Kidney epithelial cell (primary cell): ENCODE data around the gene PPP2R5A. TPM values are rescaled to one million over a fixed set of nuclear protein-coding genes. Genes with fewer than 3 reads are reported as not detected.
"Not testable (repeated sequence)": the region's sequence is repeated elsewhere in the genome, so short reads cannot be mapped to it uniquely, and the experiment has no call there.

ENCODE experiments used
- DNase-seq: peaks from one replicate; pipeline ENCODE4 v3.0.0-alpha.2; 2010; ENCODE audit warnings: low read depth
- H3K27me3 ChIP-seq: 2 replicates; pipeline ENCODE4 v1.6.0; 2011; ENCODE audit warnings: low read length; ENCODE audit not compliant: control insufficient read depth, insufficient read depth
- H3K36me3 ChIP-seq: 2 replicates; pipeline ENCODE4 v1.5.1; 2011; ENCODE audit warnings: low read length; ENCODE audit not compliant: control insufficient read depth, insufficient read depth
- H3K4me3 ChIP-seq: 2 replicates; pipeline ENCODE4 v1.5.1; 2011; ENCODE audit warnings: low read depth, mild to moderate bottlenecking, control low read depth, low read length
- CTCF ChIP-seq: IDR thresholded peaks from 2 replicates; pipeline ENCODE4 v1.5.1; 2011; ENCODE audit warnings: mild to moderate bottlenecking, moderate library complexity, low read length, control low read depth, inconsistent platforms; ENCODE audit not compliant: insufficient read depth, poor library complexity, severe bottlenecking
- total RNA-seq: library from RNA; depleted of rRNA; stranded (reverse); fragments of >200 nt; gene quantifications from 2 replicates; pipeline ENCODE4 v1.2.3, GENCODE V29; 2015

PPP2R5A gene
- total RNA-seq, 1 donor from 2014 or later, result 24.0 TPM

- no peak for DNase-seq
- no peak for TF ChIP-seq CTCF
- no peaks in the 10 kb centered on the region for H3K27me3 ChIP-seq
- H3K4me3 ChIP-seq, result no peak overlapping the region
- no peaks in the 10 kb centered on the region for H3K36me3 ChIP-seq
These were observed 30.0 kb downstream of the PPP2R5A start for GRCh38 chr1:212315184-212315583.

- Histone ChIP-seq H3K36me3 (no peaks in the 10 kb centered on the region), H3K27me3 (no peaks in the 10 kb centered on the region), H3K4me3 (no peak overlapping the region)
- no peak for TF ChIP-seq CTCF
- DNase-seq, result no peak
These were observed 30.7 kb downstream of the PPP2R5A start for GRCh38 chr1:212315907-212316306.

GRCh38 chr1:212317916-212318315 lies 32.7 kb downstream of the PPP2R5A start:
- Histone ChIP-seq H3K27me3 (no peaks in the 10 kb centered on the region), H3K36me3 (no peaks in the 10 kb centered on the region), H3K4me3 (no peak overlapping the region)
- TF ChIP-seq CTCF, result no peak
- no peak for DNase-seq

GRCh38 chr1:212321031-212321430 lies 35.8 kb downstream of the PPP2R5A start:
- not testable (repeated sequence) for H3K4me3 ChIP-seq, H3K36me3 ChIP-seq

GRCh38 chr1:212323066-212323465 lies 37.9 kb downstream of the PPP2R5A start:
- DNase-seq, result no peak
- H3K4me3 ChIP-seq, result no peak overlapping the region
- H3K27me3 ChIP-seq, result no peaks in the 10 kb centered on the region
- H3K36me3 ChIP-seq, result no peaks in the 10 kb centered on the region
- no peak for TF ChIP-seq CTCF

More at GRCh38 chr1:212321031-212321430, 35.8 kb downstream of the PPP2R5A start:
- H3K27me3 ChIP-seq, DNase-seq: not testable (repeated sequence)

- no peak for TF ChIP-seq CTCF
- no peak overlapping the region for H3K4me3 ChIP-seq
- no peak for DNase-seq
These were observed 41.3 kb downstream of the PPP2R5A start for GRCh38 chr1:212326541-212326940.

GRCh38 chr1:212328248-212328647 lies 43.0 kb downstream of the PPP2R5A start:
- H3K27me3 ChIP-seq, result no peaks in the 10 kb centered on the region
- TF ChIP-seq CTCF, result no peak
- H3K4me3 ChIP-seq, result no peak overlapping the region
- H3K36me3 ChIP-seq, result no peaks in the 10 kb centered on the region
- no peak for DNase-seq

More at GRCh38 chr1:212326541-212326940, 41.3 kb downstream of the PPP2R5A start:
- no peaks in the 10 kb centered on the region for H3K27me3 ChIP-seq
- H3K36me3 ChIP-seq, result no peaks in the 10 kb centered on the region
